H1 (cell line): ENCODE results near the gene TMEM170A.

ENCODE experiments used
- EZH2 ChIP-seq: fragments of 200-600 bp; sonication (generic); IDR thresholded peaks from 2 replicates; pipeline ENCODE4 v1.7.1; 2012; ENCODE audit warnings: low read depth, mild to moderate bottlenecking, moderate library complexity, low read length, inconsistent platforms; ENCODE audit not compliant: severe bottlenecking
- HDAC2 ChIP-seq, 2 experiments: fragments of 300-600 bp in 1 of 2; sonication (generic) in 1 of 2; IDR thresholded peaks; 2 replicates each; pipeline ENCODE4 v1.6.1; 2011 to 2012; ENCODE audit warnings: low read depth in 2 of 2, low read length in 2 of 2, mild to moderate bottlenecking in 2 of 2, moderate library complexity in 2 of 2, borderline replicate concordance in 1 of 2, inconsistent platforms in 1 of 2
- JUND ChIP-seq: IDR thresholded peaks from 2 replicates; pipeline ENCODE4 v1.6.1; 2011; ENCODE audit warnings: mild to moderate bottlenecking, improper control_type of control experiment, low read length
- NRF1 ChIP-seq: IDR thresholded peaks from 2 replicates; pipeline ENCODE4 v1.6.1; 2011; ENCODE audit warnings: mild to moderate bottlenecking, low read depth, low read length, improper control_type of control experiment
- POLR2AphosphoS5 ChIP-seq: IDR thresholded peaks from 2 replicates; pipeline ENCODE4 v1.6.1; 2011; ENCODE audit warnings: low read depth, low read length
- SIRT6 ChIP-seq: IDR thresholded peaks from one replicate; pipeline ENCODE4 v1.7.1; 2012; ENCODE audit warnings: low read length, inconsistent platforms
- SP1 ChIP-seq: IDR thresholded peaks from 2 replicates; pipeline ENCODE4 v1.6.1; 2011; ENCODE audit warnings: low read depth, low read length
- SUZ12 ChIP-seq: fragments of 200-600 bp; sonication (generic); IDR thresholded peaks from 2 replicates; pipeline ENCODE4 v1.6.1; 2012; ENCODE audit warnings: mild to moderate bottlenecking, inconsistent platforms, low read length, moderate library complexity, mixed read lengths
- TCF12 ChIP-seq: IDR thresholded peaks from 2 replicates; pipeline ENCODE4 v1.6.1; 2011; ENCODE audit warnings: low read depth, mild to moderate bottlenecking, low read length
- ZNF274 ChIP-seq: IDR thresholded peaks from 2 replicates; pipeline ENCODE4 v1.7.0; 2012; ENCODE audit warnings: low read length, borderline replicate concordance; ENCODE audit errors: extremely low read depth
- TF ChIP-seq, protein P1 (sequence below): IDR thresholded peaks from 2 replicates; pipeline ENCODE4 v1.6.1; 2012; ENCODE audit warnings: inconsistent platforms
- TF ChIP-seq, protein P2 (sequence below), 3 experiments: IDR thresholded peaks; 1 replicate in 2 of 3; 2 replicates in 1 of 3; pipeline versions ENCODE4 v1.5.1 to v1.6.1; 2011; ENCODE audit warnings: low read length in 3 of 3, mild to moderate bottlenecking in 3 of 3, inconsistent platforms in 2 of 3, low read depth in 1 of 3, moderate library complexity in 1 of 3; ENCODE audit not compliant: insufficient read depth in 1 of 3; ENCODE audit errors: control extremely low read depth in 1 of 3
- TF ChIP-seq, protein P3 (sequence below): IDR thresholded peaks from 2 replicates; pipeline ENCODE4 v1.6.1; 2011; ENCODE audit warnings: low read length, improper control_type of control experiment

DNA sequence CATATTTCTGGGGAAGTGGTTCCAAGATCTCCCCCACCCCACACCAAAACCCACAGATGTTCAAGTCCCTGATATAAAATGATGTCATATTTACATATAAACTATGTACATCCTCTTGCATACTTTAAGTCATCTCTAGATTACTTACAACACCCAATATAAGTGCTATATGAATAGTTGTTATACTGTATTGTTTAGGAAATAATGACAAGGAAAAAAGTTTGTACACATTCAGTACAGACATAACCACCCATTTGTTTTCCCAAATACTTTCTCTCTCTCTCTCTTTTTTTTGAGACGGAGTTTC lies 42.7 kb downstream of the TMEM170A start:
- TF ChIP-seq, protein P1, sequence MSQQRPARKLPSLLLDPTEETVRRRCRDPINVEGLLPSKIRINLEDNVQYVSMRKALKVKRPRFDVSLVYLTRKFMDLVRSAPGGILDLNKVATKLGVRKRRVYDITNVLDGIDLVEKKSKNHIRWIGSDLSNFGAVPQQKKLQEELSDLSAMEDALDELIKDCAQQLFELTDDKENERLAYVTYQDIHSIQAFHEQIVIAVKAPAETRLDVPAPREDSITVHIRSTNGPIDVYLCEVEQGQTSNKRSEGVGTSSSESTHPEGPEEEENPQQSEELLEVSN: no peak
- TF ChIP-seq ZNF274 (no peak), SP1 (no peak), SUZ12 (no peak), NRF1 (no peak), HDAC2 (IDR thresholded peaks at IDR 0.05; ENCODE audit: borderline replicate concordance in 1 of 2, low read depth in 2 of 2, low read length in 2 of 2) (no peak), POLR2AphosphoS5 (no peak), EZH2 (no peak), SIRT6 (no peak), TCF12 (no peak), JUND (no peak)
- TF ChIP-seq, protein P2, sequence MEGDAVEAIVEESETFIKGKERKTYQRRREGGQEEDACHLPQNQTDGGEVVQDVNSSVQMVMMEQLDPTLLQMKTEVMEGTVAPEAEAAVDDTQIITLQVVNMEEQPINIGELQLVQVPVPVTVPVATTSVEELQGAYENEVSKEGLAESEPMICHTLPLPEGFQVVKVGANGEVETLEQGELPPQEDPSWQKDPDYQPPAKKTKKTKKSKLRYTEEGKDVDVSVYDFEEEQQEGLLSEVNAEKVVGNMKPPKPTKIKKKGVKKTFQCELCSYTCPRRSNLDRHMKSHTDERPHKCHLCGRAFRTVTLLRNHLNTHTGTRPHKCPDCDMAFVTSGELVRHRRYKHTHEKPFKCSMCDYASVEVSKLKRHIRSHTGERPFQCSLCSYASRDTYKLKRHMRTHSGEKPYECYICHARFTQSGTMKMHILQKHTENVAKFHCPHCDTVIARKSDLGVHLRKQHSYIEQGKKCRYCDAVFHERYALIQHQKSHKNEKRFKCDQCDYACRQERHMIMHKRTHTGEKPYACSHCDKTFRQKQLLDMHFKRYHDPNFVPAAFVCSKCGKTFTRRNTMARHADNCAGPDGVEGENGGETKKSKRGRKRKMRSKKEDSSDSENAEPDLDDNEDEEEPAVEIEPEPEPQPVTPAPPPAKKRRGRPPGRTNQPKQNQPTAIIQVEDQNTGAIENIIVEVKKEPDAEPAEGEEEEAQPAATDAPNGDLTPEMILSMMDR (IDR thresholded peaks at IDR 0.05; ENCODE audit: control extremely low read depth in 1 of 3, insufficient read depth in 1 of 3, low read depth in 1 of 3, low read length in 3 of 3): no peak
- TF ChIP-seq, protein P3, sequence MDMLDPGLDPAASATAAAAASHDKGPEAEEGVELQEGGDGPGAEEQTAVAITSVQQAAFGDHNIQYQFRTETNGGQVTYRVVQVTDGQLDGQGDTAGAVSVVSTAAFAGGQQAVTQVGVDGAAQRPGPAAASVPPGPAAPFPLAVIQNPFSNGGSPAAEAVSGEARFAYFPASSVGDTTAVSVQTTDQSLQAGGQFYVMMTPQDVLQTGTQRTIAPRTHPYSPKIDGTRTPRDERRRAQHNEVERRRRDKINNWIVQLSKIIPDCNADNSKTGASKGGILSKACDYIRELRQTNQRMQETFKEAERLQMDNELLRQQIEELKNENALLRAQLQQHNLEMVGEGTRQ: no peak
